ENCODE measurements around the gene ASNS.
"Not testable (repeated sequence)": the region's sequence is repeated elsewhere in the genome, so short reads cannot be mapped to it uniquely, and the experiment has no call there.

The ASNS gene, protein sequence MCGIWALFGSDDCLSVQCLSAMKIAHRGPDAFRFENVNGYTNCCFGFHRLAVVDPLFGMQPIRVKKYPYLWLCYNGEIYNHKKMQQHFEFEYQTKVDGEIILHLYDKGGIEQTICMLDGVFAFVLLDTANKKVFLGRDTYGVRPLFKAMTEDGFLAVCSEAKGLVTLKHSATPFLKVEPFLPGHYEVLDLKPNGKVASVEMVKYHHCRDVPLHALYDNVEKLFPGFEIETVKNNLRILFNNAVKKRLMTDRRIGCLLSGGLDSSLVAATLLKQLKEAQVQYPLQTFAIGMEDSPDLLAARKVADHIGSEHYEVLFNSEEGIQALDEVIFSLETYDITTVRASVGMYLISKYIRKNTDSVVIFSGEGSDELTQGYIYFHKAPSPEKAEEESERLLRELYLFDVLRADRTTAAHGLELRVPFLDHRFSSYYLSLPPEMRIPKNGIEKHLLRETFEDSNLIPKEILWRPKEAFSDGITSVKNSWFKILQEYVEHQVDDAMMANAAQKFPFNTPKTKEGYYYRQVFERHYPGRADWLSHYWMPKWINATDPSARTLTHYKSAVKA

DNA sequence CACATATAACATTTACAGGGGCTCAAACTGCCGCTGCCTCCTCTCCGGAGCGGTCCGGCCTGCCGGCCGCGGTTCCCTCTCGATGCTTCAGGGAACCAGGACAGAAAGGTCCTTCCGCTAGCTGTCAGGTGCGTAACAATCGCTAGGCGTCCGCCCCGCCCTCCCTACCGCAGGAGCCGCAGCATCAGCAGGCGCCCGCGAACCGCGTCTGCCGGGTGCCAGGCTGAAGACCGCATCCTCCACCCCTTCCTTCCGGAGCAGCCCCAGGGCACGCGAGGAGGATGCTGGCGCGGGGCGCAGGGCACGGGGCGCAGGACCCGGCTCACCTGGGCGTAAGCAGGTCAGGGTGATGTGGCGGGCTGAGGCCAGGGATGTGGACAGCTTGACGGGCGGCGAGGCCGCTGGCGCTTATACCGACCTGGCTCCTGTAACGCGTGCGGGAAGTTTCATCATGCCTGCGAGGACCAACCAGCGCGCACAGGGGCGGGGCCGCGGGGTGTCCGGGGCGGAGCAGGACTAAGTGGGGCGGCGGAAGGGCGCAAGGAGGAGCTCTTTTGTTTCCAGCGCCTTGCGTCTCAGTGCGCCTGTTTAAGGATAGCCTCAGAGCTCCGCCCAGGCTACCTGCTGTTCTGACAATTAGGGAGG lies at the start of gene ASNS:
ASNS (minus strand) TSS at position 384 of the 645 bp plus-strand sequence. CDS start 3,252 bp downstream, outside the sequence.
- DNase-seq = peak in 1 of 2 donors; percentile 27

DNA sequence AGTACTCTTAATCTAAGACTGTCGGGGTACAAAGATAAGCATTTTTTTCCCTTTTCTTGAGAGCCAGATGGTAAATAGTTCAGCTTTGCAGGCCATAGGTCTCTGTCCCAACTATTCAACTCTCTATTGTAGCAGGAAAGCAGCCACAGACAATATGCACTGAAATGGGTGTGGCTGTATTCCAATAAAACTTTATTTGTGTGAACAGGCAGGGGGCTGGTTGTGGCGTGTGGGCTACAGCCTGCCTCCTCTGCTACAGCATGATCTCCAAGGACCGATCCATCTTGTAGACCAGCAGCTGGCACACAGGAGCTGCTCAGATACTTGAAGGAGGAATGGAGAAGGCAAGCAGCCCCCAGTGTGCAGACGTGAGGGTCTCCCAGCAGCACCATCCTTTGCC lies 49.0 kb upstream of the ASNS start:
- DNase-seq = not testable (repeated sequence)

DNA sequence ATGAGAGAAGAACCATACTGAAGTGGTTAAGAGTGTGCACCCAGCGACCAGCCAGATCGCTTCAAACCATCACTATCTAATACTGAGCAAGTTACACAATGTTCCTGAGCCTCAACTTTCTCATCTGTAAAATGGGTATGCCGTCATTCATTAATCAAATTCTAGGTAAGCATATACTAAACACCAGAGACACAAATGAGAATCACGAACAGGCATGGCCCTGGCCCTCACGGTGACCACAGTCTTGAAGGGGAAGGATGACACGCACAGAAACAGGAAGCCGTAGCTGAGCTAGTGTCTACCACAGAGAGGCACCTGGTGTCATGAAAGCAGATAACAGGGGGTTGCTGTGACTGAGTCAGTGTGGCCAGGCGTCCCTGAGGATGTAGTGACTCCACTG lies 43.1 kb upstream of the ASNS start:
- DNase-seq = not testable (repeated sequence)

DNA sequence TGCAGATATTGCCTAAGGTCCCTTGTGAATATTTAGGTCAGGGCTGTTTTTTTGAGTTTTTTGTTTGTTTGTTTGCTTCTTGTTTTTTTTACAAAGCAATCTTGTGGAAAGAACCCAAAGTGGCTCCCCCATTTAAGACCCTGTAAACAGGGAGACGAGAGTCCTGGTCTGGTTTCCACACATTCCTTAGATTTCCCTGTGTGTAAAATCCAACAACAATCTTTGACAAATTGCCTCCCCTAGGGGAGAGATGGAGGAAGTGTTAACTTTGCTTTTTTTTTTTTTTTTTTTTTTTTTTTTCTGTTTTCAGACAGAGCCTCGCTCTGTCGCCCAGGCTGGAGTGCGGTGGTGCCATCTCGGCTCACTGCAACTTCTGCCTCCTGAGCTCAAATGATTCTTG lies 40.1 kb upstream of the ASNS start:
- DNase-seq = not testable (repeated sequence)

DNA sequence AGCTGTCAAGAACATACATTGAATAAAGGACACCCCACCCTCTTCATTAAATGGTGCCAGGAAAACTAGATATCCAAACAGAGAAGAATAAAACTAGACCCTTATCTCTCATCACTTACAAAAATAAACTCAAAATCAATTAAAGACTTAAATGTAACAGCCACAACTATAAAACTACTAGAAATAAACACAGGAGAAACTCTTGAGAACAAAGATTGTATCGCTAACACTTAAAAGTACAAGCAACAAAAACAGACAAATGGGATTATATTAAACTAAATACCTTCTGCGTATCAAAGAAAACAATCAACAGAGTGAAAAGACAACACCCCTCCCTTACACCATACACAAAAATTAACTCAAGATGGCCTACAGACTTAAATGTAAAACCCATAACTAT lies 24.7 kb upstream of the ASNS start:
- DNase-seq = not testable (repeated sequence)

DNA sequence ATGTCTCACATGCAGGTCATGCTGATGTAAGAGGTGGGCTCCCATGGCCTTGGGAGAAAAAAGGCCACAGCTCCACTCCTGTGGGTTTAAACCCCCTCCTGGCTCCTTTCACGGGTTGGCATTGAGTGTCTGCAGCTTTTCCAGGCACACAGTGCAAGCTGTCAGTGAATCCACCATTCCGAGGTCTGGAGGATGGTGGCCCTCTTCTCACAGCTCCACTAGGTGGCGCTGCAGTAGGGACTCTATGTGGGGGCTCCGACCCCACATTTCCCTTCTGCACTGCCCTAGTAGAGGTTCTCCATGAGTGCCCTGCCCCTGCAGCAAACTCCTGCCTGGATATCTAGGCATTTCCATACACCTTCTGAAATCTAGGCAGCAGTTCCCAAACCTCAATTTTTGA lies 19.5 kb upstream of the ASNS start:
- not testable (repeated sequence) for DNase-seq

DNA sequence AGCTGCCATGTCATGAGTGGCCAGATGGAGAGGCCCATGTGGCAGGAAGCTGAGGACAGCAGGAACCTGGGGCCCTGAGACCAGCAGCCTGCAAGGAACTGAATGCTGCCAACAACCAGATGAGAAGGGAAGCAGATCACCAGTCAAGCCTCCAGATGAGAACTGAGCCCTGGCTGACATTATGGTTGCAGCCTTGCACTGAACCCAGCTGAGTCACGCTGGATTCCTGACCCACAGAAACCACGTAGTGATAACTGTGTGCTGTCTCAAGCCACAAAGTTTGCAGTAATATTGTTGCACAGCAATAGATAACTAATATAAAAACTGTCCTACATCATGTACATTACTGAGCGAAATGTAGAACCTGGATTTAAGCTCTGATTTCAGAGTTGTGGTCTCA lies 7.3 kb upstream of the ASNS start:
- DNase-seq = not testable (repeated sequence)

DNA sequence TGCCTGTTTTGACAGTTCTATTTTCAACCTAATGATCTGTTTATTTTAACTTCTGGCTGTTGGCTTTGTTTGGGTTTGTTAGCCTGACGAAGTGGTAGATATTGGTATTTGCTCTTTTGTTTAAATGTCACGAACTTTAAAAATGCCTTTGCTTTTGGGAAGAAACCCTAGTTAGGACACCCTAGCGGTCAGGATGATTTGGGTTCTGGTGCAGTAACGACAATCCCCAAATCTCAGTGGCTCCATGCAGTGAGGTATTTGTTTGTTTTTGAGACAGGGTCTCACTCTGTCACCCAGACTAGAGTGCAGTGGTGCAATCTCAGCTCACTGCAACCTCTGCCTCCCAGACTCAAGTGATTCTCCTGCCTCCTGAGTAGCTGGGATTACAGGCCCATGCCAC lies 2.7 kb upstream of the ASNS start:
- DNase-seq = not testable (repeated sequence)

DNA sequence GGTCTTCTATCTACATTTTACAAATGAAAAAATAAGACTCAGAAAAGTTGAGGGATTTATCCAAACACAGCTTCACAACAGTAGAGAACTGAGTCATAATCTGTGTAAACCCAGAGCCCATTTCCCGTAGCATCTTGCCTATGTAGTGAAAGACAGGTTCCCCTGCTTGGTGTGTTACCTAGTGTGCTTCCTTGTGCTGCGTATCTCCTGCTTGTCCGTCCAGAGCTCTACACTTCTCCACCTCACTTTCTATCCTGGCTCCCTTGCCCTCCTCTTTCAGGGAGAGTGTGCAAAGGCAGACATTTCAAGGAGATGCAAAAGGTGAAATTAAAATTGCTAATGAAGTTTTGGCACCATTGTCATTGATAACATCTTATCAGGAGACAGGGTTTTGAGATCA lies 1.4 kb upstream of the ASNS start:
- no peak for DNase-seq

DNA sequence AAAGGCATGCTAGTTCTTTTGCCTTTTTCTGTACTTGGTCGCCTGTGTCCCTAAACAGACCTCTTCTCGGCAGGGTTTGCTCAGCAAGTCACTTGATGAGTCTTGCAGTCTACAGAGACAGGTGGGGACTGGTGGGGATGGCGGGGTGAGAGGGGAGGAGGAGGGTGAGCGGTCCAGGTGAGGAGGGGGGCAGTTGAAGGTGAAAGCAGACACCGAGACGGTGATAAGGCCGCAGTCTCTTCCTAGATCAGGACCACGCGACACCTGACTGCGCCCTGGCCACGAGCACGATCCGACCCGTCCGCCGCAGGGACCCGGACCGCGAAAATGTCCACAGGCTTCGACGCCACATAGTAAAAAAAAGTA lies 566 bp downstream of the ASNS start:
- DNase-seq = no peak

DNA sequence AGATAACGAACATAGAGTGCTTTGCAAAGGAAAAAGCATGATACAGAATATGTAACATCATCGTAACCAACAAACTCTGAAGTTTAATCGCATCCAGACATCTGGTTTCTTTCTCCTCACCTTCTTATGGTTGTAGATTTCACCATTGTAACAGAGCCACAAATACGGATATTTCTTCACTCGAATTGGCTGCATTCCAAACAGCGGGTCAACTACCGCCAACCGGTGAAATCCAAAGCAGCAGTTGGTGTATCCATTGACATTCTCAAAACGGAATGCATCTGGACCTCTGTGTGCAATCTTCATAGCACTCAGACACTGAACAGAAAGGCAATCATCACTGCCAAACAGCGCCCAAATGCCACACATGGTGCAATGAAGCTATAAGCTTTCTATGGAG lies 3.4 kb downstream of the ASNS start:
- no peak for DNase-seq

DNA sequence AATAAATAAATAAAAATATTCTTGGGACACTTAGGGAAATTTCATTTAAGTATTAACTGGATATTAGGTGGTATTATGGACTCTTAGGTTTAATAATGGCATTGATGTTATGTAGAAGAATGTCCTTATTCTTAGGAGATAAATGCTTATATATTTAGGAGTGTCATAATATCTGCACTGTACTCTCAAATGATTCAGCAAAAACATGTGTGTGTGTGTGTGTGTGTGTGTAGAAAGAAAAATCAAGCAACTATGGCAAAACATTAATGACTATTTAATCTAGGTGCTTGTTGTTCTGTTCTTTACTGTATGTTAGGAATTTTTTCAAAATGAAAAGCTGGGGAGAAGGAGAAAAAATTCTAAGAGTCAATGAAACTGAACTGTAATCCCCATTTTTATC lies 3.9 kb downstream of the ASNS start:
- no peak for DNase-seq

DNA sequence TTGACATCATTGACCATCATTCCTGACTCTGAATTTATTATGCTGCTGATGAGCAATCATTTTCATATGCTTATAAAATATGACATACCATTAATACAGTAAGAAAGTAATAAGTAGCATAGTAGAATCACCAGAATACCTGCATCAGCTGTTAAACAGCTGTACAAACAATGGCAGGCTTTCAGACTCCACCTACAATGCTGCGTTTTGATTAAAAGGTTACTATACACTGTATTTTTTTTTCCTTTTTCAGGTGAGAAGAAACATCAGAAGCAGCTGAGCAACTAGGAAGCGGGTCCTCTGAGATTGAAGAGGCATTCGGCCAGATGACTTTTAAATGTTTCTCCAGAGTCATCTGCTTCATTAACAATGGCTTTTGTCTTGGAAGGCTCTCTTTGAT lies 7.1 kb downstream of the ASNS start:
- no peak for DNase-seq

DNA sequence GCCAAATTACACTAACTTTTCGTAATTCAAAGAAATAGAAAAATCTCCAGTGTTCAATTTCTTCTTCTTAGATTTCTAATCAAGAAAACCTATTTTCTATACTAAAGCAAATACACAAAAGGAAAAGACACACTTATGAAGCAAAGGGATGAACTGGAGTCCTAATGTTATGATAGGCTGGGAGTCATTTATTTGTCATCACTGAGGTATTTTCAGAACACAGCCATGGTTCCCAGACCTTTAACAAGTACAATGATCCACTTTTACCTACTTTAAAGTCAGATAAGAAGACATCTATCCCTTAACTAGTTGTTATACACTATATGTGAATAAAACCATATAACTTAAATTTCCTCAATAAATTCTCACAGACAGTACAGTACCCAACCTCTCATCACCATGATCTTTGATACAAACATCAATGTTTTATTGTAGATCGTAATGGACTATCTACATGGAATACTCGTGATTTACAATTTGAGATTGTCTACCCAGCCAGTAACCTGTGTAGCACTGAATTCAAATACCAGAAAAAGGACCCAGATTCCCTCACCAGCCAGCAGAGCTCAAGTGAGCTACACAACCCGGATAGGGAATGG lies 12.5 kb downstream of the ASNS start:
- DNase-seq = no peak

DNA sequence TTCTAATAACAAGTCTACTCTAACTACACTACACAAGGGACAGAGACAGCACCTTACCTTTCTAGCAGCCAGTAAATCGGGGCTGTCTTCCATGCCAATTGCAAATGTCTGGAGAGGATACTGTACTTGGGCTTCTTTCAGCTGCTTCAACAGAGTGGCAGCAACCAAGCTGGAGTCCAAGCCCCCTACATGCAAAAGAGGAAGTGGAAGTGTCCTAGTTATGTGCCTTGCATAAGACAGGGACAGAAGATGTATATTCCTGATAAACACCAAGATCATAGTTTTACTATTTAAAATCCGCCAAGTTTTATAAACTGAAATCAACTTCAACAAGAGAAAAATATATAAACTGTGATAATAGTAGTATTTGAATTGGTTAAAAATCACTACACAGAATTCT lies 14.0 kb downstream of the ASNS start:
- DNase-seq = no peak

DNA sequence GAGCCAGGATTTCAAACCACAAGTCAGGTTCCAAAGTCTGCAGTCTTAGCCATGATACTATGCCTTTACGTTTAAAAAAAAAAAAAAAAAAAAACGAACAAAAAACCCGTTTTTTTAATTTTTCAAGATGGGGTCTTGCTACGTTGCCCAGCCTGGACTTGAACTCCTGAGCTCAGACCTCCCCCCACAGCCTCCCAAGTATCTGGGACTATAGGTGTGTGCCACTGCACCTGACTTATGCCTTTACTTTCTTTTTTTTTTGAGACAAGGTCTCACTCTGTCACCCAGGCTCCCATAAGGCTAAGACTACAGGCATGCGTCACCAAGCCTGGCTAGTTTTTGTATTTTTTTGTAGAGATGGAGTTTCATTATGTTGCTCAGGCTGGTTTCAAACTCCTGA lies 14.7 kb downstream of the ASNS start:
- DNase-seq = no peak

DNA sequence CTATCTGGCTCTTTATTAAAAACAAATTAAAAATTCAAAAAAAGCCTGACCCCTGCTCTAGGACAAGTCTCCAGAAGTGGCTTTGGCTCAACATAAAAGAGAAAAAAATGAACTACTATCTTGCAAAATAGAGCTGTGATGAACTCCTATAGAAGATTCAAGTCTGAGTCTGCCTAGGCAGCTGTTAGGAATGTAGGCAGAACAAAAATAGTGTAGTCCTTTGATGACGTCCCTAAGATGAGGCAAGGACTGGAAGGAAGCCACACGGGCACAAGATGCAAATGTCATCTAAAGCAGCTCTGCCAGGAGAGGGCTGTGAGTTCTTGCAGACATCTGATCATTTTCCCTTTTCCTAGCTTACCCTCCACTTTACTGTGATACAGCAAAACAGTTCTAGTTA lies 20.5 kb downstream of the ASNS start:
- DNase-seq = no peak

DNA sequence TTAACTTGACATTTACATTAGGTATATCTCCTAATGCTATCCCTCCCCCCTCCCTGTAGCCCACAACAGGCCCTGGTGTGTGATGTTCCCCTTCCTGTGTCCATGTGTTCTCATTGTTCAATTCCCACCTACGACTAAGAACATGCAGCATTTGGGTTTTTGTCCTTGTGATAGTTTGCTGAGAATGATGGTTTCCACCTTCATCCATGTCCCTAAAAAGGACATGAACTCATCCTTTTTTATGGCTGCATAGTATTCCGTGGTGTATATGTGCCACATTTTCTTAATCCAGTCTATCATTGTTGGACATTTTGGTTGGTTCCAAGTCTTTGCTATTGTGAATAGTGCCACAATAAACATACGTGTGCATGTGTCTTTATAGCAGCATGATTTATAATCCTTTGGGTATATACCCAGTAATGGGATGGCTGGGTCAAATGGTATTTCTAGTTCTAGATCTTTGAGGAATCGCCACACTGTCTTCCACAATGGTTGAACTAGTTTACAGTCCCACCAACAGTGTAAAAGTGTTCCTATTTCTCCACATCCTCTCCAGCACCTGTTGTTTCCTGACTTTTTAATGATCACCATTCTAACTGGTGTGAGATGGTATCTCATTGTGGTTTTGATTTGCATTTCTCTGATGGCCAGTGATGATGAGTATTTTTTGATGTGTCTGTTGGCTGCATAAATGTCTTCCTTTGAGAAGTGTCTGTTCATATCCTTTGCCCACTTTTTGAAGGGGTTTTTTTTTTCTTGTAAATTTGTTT lies 21.8 kb downstream of the ASNS start:
- DNase-seq = not testable (repeated sequence)

DNA sequence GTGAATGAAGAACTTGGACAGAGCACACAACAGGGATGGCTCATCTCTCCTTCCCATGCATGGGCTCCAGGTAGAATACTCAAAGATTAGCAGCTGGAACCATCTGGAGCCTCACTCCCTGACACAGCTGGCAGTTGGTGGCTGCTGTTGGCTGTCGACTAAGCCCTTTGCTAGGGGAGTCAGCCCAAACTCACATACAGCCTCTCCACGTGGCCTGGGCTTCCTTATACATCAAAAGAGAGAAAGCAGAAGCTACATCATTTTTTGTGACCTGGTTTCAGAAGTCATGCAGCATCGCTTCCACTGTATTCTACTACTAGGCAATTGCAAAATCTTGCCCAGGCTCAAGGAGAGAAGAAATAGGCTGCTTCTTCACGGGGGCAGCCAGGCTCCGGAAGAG lies 24.4 kb downstream of the ASNS start:
- DNase-seq = no peak

DNA sequence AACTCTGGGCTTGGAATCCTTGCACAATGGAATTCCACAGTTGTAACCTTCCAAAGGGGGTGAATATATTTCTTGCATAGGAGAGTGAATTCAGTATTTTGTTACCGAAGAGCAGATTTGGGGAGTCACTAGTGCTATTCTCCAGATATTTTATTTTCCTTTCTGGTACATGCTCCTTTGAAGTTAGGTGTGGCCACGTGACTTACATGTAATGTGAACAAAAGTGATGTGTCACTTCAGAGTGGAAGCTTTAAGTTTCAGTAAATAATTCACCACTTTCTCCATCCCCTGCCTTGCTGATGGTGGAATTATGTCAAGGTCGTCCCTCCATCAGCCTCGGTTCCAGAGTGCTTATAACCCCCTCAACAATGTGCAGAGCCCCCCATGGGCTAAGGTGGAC lies 25.3 kb downstream of the ASNS start:
- no peak for DNase-seq

DNA sequence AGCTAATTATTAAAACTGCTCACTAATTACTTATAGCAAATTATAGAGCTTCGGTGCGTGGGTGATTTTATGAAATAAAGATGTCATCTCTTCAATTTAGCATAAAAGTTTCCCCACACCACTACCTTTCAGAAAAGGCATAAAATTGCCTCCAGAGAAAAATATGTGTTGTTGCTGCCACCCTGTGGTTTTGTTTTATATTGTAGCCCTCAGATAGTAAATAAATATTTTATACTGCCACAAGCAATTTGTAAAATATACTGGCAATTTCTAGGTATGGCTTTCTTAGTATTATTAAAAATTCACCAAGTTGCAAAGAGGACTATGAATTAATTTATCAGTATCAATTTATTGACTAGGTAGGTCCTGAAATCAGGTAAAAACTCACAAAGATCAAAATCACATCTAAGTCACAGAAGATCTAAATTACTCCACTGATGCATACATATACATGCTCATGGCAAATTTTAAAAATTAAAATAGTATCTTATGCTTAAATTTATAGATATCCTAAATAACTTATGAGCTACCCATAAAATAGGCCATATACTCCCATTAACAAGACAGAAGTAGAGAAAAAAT lies 26.5 kb downstream of the ASNS start:
- no peak for DNase-seq

DNA sequence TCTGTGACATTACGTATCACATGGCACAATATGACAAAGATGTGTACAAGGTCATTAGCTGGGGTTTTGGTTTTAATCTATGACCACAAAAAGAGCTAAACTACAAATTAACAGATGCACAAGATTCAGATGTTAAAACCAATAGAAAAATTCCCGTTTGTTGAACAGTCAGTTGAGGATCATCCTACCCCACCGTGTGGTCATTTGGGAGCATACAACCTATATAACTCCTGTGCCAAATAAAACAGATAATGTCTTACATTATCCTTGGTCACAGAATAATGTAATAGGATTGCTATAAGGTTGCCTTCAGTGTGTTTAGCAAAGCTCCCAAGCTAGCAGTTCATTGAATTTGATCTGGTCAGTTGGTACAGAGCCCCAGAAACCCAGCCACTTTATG lies 28.2 kb downstream of the ASNS start:
- DNase-seq = no peak
